Adipocyte (in vitro differentiated cells): ENCODE results near the gene AGR3.
"Not testable (repeated sequence)": the region's sequence is repeated elsewhere in the genome, so short reads cannot be mapped to it uniquely, and the experiment has no call there.

ENCODE experiments used
- DNase-seq: peaks from one replicate; pipeline ENCODE4 v3.0.0-alpha.2; 2015; ENCODE audit warnings: low read depth
- H3K27me3 ChIP-seq: replicated peaks from 2 replicates; pipeline ENCODE4 v1.7.0; 2013; ENCODE audit warnings: mild to moderate bottlenecking, low read length, moderate library complexity; ENCODE audit not compliant: control insufficient read depth, insufficient read depth
- H3K36me3 ChIP-seq: 2 replicates; pipeline ENCODE4 v1.7.0; 2013; ENCODE audit warnings: low read length, mild to moderate bottlenecking, moderate library complexity; ENCODE audit not compliant: control insufficient read depth, insufficient read depth, severe bottlenecking
- H3K4me1 ChIP-seq: 2 replicates; pipeline ENCODE4 v1.7.0; 2013; ENCODE audit warnings: mild to moderate bottlenecking, low read length, moderate library complexity; ENCODE audit not compliant: control insufficient read depth, insufficient read depth
- H3K4me3 ChIP-seq: 2 replicates; pipeline ENCODE4 v1.7.0; 2013; ENCODE audit warnings: mild to moderate bottlenecking, low read length, moderate library complexity
- H3K9ac ChIP-seq: 2 replicates; pipeline ENCODE4 v1.7.0; 2013; ENCODE audit warnings: mild to moderate bottlenecking, low read length, moderate library complexity
- H3K9me3 ChIP-seq: 2 replicates; pipeline ENCODE4 v1.7.0; 2013; ENCODE audit warnings: mild to moderate bottlenecking, low read length, moderate library complexity; ENCODE audit not compliant: control insufficient read depth

AGR3 gene

GRCh38 chr7:16891338-16891737 is 9.6 kb upstream of the AGR3 start:
- no peak overlapping the region for H3K9ac ChIP-seq
- H3K27me3 ChIP-seq, result no peaks in the 10 kb centered on the region
- DNase-seq, result peak; percentile 86
- no peak overlapping the region for H3K4me3 ChIP-seq
- H3K4me1 ChIP-seq, result no peaks in the 10 kb centered on the region
- no peaks in the 10 kb centered on the region for H3K9me3 ChIP-seq
- H3K36me3 ChIP-seq, result no peaks in the 10 kb centered on the region

- no peak for DNase-seq
- Histone ChIP-seq H3K9ac (no peak overlapping the region), H3K4me3 (no peak overlapping the region), H3K36me3 (no peaks in the 10 kb centered on the region), H3K9me3 (no peaks in the 10 kb centered on the region), H3K27me3 (no peaks in the 10 kb centered on the region), H3K4me1 (no peaks in the 10 kb centered on the region)
Observed at GRCh38 chr7:16889851-16890415, 8.2 kb upstream of the AGR3 start.

DNA sequence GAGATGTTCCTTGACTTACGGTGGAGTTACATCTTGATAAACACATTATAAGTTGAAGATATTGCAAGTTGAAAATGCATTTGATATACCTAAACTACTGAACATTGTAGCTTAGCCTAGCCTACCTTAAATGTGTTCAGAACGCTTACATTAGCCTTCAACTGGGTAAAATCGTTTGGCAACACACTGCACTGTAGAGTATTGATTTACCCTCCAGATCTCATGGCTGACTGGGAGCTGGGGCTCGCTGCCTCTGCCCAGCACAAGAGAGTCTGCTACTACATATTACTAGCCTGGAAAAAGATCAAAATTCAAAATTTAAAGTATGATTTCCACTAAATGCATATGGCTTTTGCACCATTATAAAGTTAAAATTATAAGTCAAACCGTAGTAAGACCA is 7.5 kb upstream of the AGR3 start:
- DNase-seq, result no peak
- Histone ChIP-seq H3K4me3 (no peak overlapping the region), H3K27me3 (no peaks in the 10 kb centered on the region), H3K9me3 (no peaks in the 10 kb centered on the region), H3K9ac (no peak overlapping the region), H3K4me1 (no peaks in the 10 kb centered on the region), H3K36me3 (no peaks in the 10 kb centered on the region)

DNA sequence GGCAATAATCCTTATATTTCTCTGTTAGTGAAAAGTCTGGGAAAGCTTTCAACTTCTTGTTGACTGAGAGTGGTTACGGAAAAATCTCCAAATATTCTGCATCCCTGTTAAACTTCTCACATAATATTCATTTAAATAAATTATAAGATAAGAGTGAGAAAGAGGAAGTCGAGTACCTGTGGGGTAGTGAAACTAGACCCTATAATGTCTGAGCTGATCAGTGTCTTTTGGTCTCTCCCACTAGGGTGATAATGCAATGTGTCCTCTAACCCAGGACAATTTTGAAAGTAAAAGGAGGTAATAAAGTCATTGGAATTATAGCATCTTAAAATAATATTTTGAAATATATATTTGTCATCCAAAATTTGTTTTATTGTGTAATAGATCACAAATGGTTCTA is 2.1 kb upstream of the AGR3 start:
- no peak for DNase-seq
- Histone ChIP-seq H3K4me3 (no peak overlapping the region), H3K4me1 (no peaks in the 10 kb centered on the region), H3K36me3 (no peaks in the 10 kb centered on the region), H3K9me3 (no peaks in the 10 kb centered on the region), H3K9ac (no peak overlapping the region), H3K27me3 (no peaks in the 10 kb centered on the region)

GRCh38 chr7:16880554-16880953 is 1.2 kb downstream of the AGR3 start:
- Histone ChIP-seq H3K9me3 (no peaks in the 10 kb centered on the region), H3K27me3 (no peaks in the 10 kb centered on the region), H3K4me3 (no peak overlapping the region), H3K36me3 (no peaks in the 10 kb centered on the region), H3K9ac (no peak overlapping the region), H3K4me1 (no peaks in the 10 kb centered on the region)
- no peak for DNase-seq

- H3K27me3 ChIP-seq, result no peaks in the 10 kb centered on the region
- no peaks in the 10 kb centered on the region for H3K36me3 ChIP-seq
- H3K4me3 ChIP-seq, result no peak overlapping the region
- H3K9ac ChIP-seq, result no peak overlapping the region
- no peaks in the 10 kb centered on the region for H3K9me3 ChIP-seq
- no peak for DNase-seq
- H3K4me1 ChIP-seq, result no peaks in the 10 kb centered on the region
Observed at GRCh38 chr7:16879181-16879580, 2.6 kb downstream of the AGR3 start.

DNA sequence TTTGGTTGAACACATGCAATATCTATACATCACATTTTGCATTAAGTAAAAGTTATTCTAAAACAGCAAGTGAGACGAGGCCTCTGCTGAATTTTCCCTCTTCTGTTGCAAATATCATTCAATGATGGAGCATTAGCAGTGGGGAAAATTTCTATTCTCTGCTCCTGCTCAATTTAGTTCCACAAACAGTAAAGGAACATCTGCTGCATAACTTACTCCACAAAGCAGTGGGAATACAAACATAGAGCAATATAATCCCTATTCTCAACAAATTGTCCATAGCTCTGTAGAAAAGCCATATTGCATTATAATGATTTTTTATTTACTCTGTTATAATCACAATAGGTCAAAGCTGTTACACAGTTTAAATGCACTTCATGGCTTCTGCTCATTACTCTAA is 5.9 kb downstream of the AGR3 start:
- Histone ChIP-seq H3K4me3 (no peak overlapping the region), H3K9me3 (peaks cover 8% of the 10 kb centered on the region), H3K36me3 (no peaks in the 10 kb centered on the region), H3K9ac (no peak overlapping the region), H3K4me1 (no peaks in the 10 kb centered on the region), H3K27me3 (no peaks in the 10 kb centered on the region)
- no peak for DNase-seq

DNA sequence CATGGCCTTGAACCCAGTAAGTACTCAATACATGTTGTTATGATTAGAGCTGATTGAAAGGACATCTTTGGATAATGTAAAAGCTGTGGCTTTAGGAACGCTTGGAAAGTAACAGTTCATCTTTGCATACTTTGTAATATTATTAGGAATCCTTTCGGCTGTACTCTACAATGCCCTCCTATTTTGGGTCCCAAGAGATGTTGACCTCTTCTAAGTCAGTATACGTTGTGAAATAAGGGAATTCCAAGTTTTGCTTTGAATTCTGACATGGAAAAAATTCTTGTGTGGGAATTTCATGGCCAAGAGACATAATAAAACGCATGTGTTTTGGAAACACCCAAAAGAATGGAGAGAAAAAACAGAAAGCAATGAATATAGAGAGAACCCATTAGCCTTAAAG is 7.7 kb downstream of the AGR3 start:
- Histone ChIP-seq H3K4me3 (no peak overlapping the region), H3K9me3 (peaks cover 8% of the 10 kb centered on the region), H3K27me3 (no peaks in the 10 kb centered on the region), H3K36me3 (no peaks in the 10 kb centered on the region), H3K9ac (no peak overlapping the region), H3K4me1 (no peaks in the 10 kb centered on the region)
- DNase-seq, result peak; percentile 52

- no peaks in the 10 kb centered on the region for H3K4me1 ChIP-seq
- no peaks in the 10 kb centered on the region for H3K27me3 ChIP-seq
- H3K9ac ChIP-seq, result no peak overlapping the region
- no peak for DNase-seq
- no peak overlapping the region for H3K4me3 ChIP-seq
- H3K36me3 ChIP-seq, result no peaks in the 10 kb centered on the region
- H3K9me3 ChIP-seq, result peaks cover 6% of the 10 kb centered on the region
Observed at GRCh38 chr7:16867328-16867727, 14.5 kb downstream of the AGR3 start.

DNA sequence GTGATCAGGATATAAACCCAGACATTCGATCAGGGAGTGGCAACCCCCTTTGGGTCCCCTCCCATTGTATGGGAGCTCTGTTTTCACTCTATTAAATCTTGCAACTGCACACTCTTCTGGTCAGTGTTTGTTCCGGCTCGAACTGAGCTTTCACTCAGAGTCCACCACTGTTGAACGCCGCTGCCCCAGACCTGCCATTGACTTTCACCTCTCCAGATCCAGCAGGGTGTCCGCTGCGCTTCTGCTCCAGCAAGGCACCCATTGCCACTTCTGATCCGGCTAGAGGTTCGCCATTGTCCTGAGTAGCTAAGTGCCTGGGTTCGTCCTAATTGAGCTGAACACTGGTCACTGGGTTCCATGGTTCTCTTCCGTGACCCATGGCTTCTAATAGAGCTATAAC is 28.6 kb downstream of the AGR3 start:
- not testable (repeated sequence) for H3K4me1 ChIP-seq, H3K4me3 ChIP-seq, H3K27me3 ChIP-seq, H3K9ac ChIP-seq, DNase-seq, H3K9me3 ChIP-seq, H3K36me3 ChIP-seq

- no peak for DNase-seq
Observed at GRCh38 chr7:16851829-16852228, 30.0 kb downstream of the AGR3 start.

More at GRCh38 chr7:16851829-16852228, 30.0 kb downstream of the AGR3 start:
- Histone ChIP-seq H3K9me3 (no peaks in the 10 kb centered on the region), H3K36me3 (no peaks in the 10 kb centered on the region), H3K4me1 (no peaks in the 10 kb centered on the region), H3K9ac (no peak overlapping the region), H3K4me3 (no peak overlapping the region), H3K27me3 (no peaks in the 10 kb centered on the region)
